ENCODE measurements around the gene CHRNE. TPM values are rescaled to one million over a fixed set of nuclear protein-coding genes. Genes with fewer than 3 reads are reported as not detected.

Gene CHRNE
- polyA plus RNA-seq, 2 of the 4 experiments (the other 2 are of a cell fraction): 0.10 to 0.13 TPM

DNA sequence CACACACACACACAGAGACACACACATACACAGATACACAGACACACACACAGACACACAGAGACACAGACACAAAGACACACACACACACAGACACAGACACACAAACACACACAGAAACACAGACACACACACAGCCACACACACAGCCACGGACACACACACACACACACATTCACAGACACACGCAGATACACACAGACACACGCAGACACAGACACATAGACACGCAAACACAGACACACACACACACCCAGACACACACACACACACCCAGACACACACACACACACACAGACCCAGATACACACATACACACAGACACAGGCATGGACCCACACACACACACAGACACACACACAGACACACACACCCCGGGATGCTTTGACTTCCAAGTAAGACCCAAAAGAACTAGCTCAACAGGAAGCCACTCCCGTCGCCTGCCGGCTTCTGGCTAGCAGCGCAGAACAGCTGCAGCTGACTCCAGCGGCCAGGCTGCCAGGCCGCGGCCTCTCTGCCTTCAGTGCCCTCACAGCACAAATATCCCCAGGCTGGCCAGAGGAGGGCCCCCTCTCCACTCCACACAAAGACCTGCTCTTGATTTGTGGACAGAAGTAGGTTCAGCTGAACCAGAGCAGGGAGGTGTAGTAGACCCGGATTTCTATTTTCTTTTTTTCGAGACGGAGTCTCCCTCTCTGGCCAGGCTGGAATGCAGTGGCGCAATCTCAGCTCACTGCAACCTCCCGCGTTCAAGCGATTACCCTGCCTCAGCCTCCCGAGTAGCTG is 6.0 kb upstream of the CHRNE start (continued):
- TF ChIP-seq, protein P1, sequence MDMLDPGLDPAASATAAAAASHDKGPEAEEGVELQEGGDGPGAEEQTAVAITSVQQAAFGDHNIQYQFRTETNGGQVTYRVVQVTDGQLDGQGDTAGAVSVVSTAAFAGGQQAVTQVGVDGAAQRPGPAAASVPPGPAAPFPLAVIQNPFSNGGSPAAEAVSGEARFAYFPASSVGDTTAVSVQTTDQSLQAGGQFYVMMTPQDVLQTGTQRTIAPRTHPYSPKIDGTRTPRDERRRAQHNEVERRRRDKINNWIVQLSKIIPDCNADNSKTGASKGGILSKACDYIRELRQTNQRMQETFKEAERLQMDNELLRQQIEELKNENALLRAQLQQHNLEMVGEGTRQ (IDR thresholded peaks at IDR 0.05): no peak
- TF ChIP-seq, protein P2, sequence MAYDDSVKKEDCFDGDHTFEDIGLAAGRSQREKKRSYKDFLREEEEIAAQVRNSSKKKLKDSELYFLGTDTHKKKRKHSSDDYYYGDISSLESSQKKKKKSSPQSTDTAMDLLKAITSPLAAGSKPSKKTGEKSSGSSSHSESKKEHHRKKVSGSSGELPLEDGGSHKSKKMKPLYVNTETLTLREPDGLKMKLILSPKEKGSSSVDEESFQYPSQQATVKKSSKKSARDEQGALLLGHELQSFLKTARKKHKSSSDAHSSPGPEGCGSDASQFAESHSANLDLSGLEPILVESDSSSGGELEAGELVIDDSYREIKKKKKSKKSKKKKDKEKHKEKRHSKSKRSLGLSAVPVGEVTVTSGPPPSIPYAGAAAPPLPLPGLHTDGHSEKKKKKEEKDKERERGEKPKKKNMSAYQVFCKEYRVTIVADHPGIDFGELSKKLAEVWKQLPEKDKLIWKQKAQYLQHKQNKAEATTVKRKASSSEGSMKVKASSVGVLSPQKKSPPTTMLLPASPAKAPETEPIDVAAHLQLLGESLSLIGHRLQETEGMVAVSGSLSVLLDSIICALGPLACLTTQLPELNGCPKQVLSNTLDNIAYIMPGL (CRISPR knock-in tag; IDR thresholded peaks at IDR 0.05; ENCODE audit: borderline replicate concordance): no peak
- TF ChIP-seq EP300 (IDR thresholded peaks at IDR 0.05) (no peak), HOXA7 (CRISPR knock-in tag; IDR thresholded peaks at IDR 0.05) (no peak), JUN (IDR thresholded peaks at IDR 0.05) (no peak), HEYL (CRISPR knock-in tag; IDR thresholded peaks at IDR 0.05) (no peak), ESRRA (IDR thresholded peaks at IDR 0.05; ENCODE audit: borderline replicate concordance, low read length) (no peak), POLR2A (IDR thresholded peaks at IDR 0.05; ENCODE audit: low read length) (no peak), NR3C1 (IDR thresholded peaks at IDR 0.05) (no peak), HES2 (IDR thresholded peaks at IDR 0.05) (no peak), RARB (CRISPR knock-in tag; IDR thresholded peaks at IDR 0.05) (no peak), FOXS1 (CRISPR knock-in tag; IDR thresholded peaks at IDR 0.05) (no peak), EHF (CRISPR knock-in tag; IDR thresholded peaks at IDR 0.05) (no peak), RCOR1 (IDR thresholded peaks at IDR 0.05; ENCODE audit: low read depth, low read length) (no peak), NPAS2 (CRISPR knock-in tag; IDR thresholded peaks at IDR 0.05; ENCODE audit: borderline replicate concordance) (no peak), ZNF302 (CRISPR knock-in tag; IDR thresholded peaks at IDR 0.05) (no peak), EHMT2 (IDR thresholded peaks at IDR 0.05; ENCODE audit: low read depth) (no peak)
- TF ChIP-seq, protein P3, sequence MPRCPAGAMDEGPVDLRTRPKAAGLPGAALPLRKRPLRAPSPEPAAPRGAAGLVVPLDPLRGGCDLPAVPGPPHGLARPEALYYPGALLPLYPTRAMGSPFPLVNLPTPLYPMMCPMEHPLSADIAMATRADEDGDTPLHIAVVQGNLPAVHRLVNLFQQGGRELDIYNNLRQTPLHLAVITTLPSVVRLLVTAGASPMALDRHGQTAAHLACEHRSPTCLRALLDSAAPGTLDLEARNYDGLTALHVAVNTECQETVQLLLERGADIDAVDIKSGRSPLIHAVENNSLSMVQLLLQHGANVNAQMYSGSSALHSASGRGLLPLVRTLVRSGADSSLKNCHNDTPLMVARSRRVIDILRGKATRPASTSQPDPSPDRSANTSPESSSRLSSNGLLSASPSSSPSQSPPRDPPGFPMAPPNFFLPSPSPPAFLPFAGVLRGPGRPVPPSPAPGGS (IDR thresholded peaks at IDR 0.05): no peak
- TF ChIP-seq, protein P4, sequence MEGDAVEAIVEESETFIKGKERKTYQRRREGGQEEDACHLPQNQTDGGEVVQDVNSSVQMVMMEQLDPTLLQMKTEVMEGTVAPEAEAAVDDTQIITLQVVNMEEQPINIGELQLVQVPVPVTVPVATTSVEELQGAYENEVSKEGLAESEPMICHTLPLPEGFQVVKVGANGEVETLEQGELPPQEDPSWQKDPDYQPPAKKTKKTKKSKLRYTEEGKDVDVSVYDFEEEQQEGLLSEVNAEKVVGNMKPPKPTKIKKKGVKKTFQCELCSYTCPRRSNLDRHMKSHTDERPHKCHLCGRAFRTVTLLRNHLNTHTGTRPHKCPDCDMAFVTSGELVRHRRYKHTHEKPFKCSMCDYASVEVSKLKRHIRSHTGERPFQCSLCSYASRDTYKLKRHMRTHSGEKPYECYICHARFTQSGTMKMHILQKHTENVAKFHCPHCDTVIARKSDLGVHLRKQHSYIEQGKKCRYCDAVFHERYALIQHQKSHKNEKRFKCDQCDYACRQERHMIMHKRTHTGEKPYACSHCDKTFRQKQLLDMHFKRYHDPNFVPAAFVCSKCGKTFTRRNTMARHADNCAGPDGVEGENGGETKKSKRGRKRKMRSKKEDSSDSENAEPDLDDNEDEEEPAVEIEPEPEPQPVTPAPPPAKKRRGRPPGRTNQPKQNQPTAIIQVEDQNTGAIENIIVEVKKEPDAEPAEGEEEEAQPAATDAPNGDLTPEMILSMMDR (IDR thresholded peaks at IDR 0.05): peak; percentile 85

GRCh38 chr17:4908301-4908700 is 5.4 kb upstream of the CHRNE start:
- FAIRE-seq: no peak
- Histone ChIP-seq H3K9me3 (no peaks in the 10 kb centered on the region), H3K4me3 (no peak overlapping the region), H3K27ac (no peak overlapping the region), H3K4me1 (peaks cover 9% of the 10 kb centered on the region; the same call in 1 of the 3 replicates), H3K4me2 (no peak overlapping the region)
- WGBS (ENCODE audit: missing lambda C conversion rate): 75% methylated on average over 10 of the region's 10 CpGs
- no peak for ATAC-seq
- CTCF ChIA-PET: interaction anchor here (0.6 to 2.9 kb wide), 49 partner anchors 8 to 341 kb away, joined by 3 to 42 read pairs (median 5); partner anchors contain the start of genes C17orf107, CAMTA2, ENO3 and PFN1
- DNase-seq (ENCODE audit: low read depth in 1 of 2, low spot score in 1 of 2): no peak
- no peak for TF ChIP-seq ZNF302 (CRISPR knock-in tag; IDR thresholded peaks at IDR 0.05)
- TF ChIP-seq TP53 (CRISPR knock-in tag; IDR thresholded peaks at IDR 0.05): no peak
- no peak for TF ChIP-seq HOXB13 (CRISPR knock-in tag; IDR thresholded peaks at IDR 0.05; ENCODE audit: low read depth)
- TF ChIP-seq, protein P5, sequence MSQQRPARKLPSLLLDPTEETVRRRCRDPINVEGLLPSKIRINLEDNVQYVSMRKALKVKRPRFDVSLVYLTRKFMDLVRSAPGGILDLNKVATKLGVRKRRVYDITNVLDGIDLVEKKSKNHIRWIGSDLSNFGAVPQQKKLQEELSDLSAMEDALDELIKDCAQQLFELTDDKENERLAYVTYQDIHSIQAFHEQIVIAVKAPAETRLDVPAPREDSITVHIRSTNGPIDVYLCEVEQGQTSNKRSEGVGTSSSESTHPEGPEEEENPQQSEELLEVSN (IDR thresholded peaks at IDR 0.05; ENCODE audit: borderline replicate concordance, low read depth): no peak
- no peak for TF ChIP-seq EHF (CRISPR knock-in tag; IDR thresholded peaks at IDR 0.05)
- no peak for TF ChIP-seq HEYL (CRISPR knock-in tag; IDR thresholded peaks at IDR 0.05)
- no peak for TF ChIP-seq RFX5 (IDR thresholded peaks at IDR 0.05)
- no peak for TF ChIP-seq SREBF2 (IDR thresholded peaks at IDR 0.05)
- TF ChIP-seq EP300 (IDR thresholded peaks at IDR 0.05): no peak
- TF ChIP-seq, protein P6, sequence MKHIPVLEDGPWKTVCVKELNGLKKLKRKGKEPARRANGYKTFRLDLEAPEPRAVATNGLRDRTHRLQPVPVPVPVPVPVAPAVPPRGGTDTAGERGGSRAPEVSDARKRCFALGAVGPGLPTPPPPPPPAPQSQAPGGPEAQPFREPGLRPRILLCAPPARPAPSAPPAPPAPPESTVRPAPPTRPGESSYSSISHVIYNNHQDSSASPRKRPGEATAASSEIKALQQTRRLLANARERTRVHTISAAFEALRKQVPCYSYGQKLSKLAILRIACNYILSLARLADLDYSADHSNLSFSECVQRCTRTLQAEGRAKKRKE (CRISPR knock-in tag; IDR thresholded peaks at IDR 0.05; ENCODE audit: low read depth): no peak
- TF ChIP-seq RARB (CRISPR knock-in tag; IDR thresholded peaks at IDR 0.05): no peak
- TF ChIP-seq FOSL2 (IDR thresholded peaks at IDR 0.05): no peak
- TF ChIP-seq FOSL2 (CRISPR knock-in tag; IDR thresholded peaks at IDR 0.05): no peak
- TF ChIP-seq PBX3 (IDR thresholded peaks at IDR 0.05): no peak
- POLR2A ChIA-PET: interaction anchor here (1.4 kb wide), 1 partner anchor 31 kb away, joined by 17 read pairs; the partner anchor contains the start of genes RNF167 and SLC25A11
